GM23338 (cell line): ENCODE results near the gene LIMCH1. TPM values are rescaled to one million over a fixed set of nuclear protein-coding genes. Genes with fewer than 3 reads are reported as not detected.

Experiments used
- ATAC-seq: fragments of 200-7000 bp; cut with Tn5 transposase; 3 replicates; pipeline ENCODE4 v1.9.1; 2020
- DNase-seq: peaks from one replicate; pipeline ENCODE4 v3.0.0-alpha.2; 2015; ENCODE audit warnings: low spot score
- H2AFZ ChIP-seq: fragments of 200-600 bp; sonication (generic); 2 replicates; pipeline ENCODE4 v1.8.0; 2016; ENCODE audit warnings: antibody characterized with exemption, mild to moderate bottlenecking, moderate library complexity
- H3F3A ChIP-seq: fragments of 200-600 bp; sonication (generic); replicated peaks from 2 replicates; pipeline ENCODE4 v1.8.0; 2017; ENCODE audit warnings: antibody characterized with exemption, mixed run types, low read depth
- H3K27ac ChIP-seq: fragments of 200-600 bp; sonication (generic); 2 replicates; pipeline ENCODE4 v1.6.1; 2016; ENCODE audit warnings: low read depth
- H3K27me3 ChIP-seq: fragments of 200-600 bp; sonication (generic); 2 replicates; pipeline ENCODE4 v1.8.0; 2016; ENCODE audit warnings: mild to moderate bottlenecking, mixed run types, moderate library complexity; ENCODE audit not compliant: insufficient read depth
- H3K36me3 ChIP-seq: fragments of 200-600 bp; sonication (generic); 2 replicates; pipeline ENCODE4 v1.8.0; 2016; ENCODE audit warnings: mild to moderate bottlenecking; ENCODE audit not compliant: insufficient read depth
- H3K4me1 ChIP-seq: fragments of 200-600 bp; sonication (generic); 2 replicates; pipeline ENCODE4 v1.8.0; 2016; ENCODE audit warnings: mild to moderate bottlenecking, moderate library complexity; ENCODE audit not compliant: insufficient read depth
- H3K4me2 ChIP-seq: fragments of 200-600 bp; sonication (generic); 2 replicates; pipeline ENCODE4 v1.7.1; 2017; ENCODE audit warnings: mixed run types
- H3K4me3 ChIP-seq: fragments of 200-600 bp; sonication (generic); 2 replicates; pipeline ENCODE4 v1.6.1; 2016; ENCODE audit warnings: mixed run types
- H3K79me2 ChIP-seq: fragments of 200-600 bp; sonication (generic); replicated peaks from 2 replicates; pipeline ENCODE4 v1.8.0; 2017; ENCODE audit warnings: mild to moderate bottlenecking; ENCODE audit not compliant: insufficient read depth
- H3K9me2 ChIP-seq: fragments of 200-600 bp; sonication (generic); 2 replicates; pipeline ENCODE4 v1.8.0; 2017; ENCODE audit not compliant: insufficient read depth
- H4K20me1 ChIP-seq: fragments of 200-600 bp; sonication (generic); replicated peaks from 2 replicates; pipeline ENCODE4 v1.8.0; 2017; ENCODE audit warnings: mild to moderate bottlenecking; ENCODE audit not compliant: insufficient read depth
- H3K27ac Mint-ChIP-seq: 2 replicates; pipeline ENCODE4 v1.8.0; 2020; ENCODE audit warnings: inconsistent platforms, mild to moderate bottlenecking, moderate library complexity, mixed read lengths
- H3K27me3 Mint-ChIP-seq: 3 replicates; pipeline ENCODE4 v1.8.0; 2022; ENCODE audit warnings: low read depth, mild to moderate bottlenecking, moderate library complexity, mixed read lengths, inconsistent platforms; ENCODE audit not compliant: insufficient read depth, poor library complexity
- H3K36me3 Mint-ChIP-seq: 3 replicates; pipeline ENCODE4 v1.8.0; 2021; ENCODE audit warnings: low read depth, mild to moderate bottlenecking, inconsistent platforms, moderate library complexity, mixed read lengths
- H3K4me1 Mint-ChIP-seq: 3 replicates; pipeline ENCODE4 v1.8.0; 2020; ENCODE audit warnings: mild to moderate bottlenecking, inconsistent platforms, mixed read lengths
- H3K4me3 Mint-ChIP-seq: 3 replicates; pipeline ENCODE4 v1.8.0; 2021; ENCODE audit warnings: moderate library complexity, mild to moderate bottlenecking, inconsistent platforms, mixed read lengths
- H3K9me3 Mint-ChIP-seq: 3 replicates; pipeline ENCODE4 v1.8.0; 2020; ENCODE audit warnings: moderate library complexity, mild to moderate bottlenecking, inconsistent platforms, mixed read lengths
- CREB1 ChIP-seq: fragments of 250-450 bp; sonication (Bioruptor Pico); IDR thresholded peaks from 2 replicates; pipeline ENCODE4 v1.5.0; 2020; ENCODE audit warnings: low read depth, mild to moderate bottlenecking, moderate library complexity
- EZH2 ChIP-seq: fragments of 200-600 bp; sonication (generic); IDR thresholded peaks from one replicate; pipeline ENCODE4 v1.8.0; 2017; ENCODE audit warnings: antibody characterized with exemption, mild to moderate bottlenecking, low read depth; ENCODE audit not compliant: unreplicated experiment
- EZH2phosphoT487 ChIP-seq: fragments of 200-600 bp; sonication (generic); IDR thresholded peaks from one replicate; pipeline ENCODE4 v1.8.1; 2018; ENCODE audit warnings: antibody characterized with exemption; ENCODE audit not compliant: unreplicated experiment
- JUNB ChIP-seq: IDR thresholded peaks from one replicate; pipeline ENCODE4 v1.6.1; 2016; ENCODE audit warnings: antibody characterized with exemption; ENCODE audit not compliant: unreplicated experiment
- NANOG ChIP-seq: IDR thresholded peaks from 2 replicates; pipeline ENCODE4 v1.6.1; 2016; ENCODE audit warnings: antibody characterized with exemption, borderline replicate concordance
- STAT1 ChIP-seq: IDR thresholded peaks from one replicate; pipeline ENCODE4 v1.6.1; 2016; ENCODE audit warnings: antibody characterized with exemption; ENCODE audit not compliant: unreplicated experiment
- ZNF114 ChIP-seq: fragments of 250-450 bp; sonication (Bioruptor Pico); IDR thresholded peaks from 2 replicates; pipeline ENCODE4 v1.5.0; 2020; ENCODE audit warnings: mild to moderate bottlenecking, moderate library complexity
- ZNF331 ChIP-seq: fragments of 250-450 bp; sonication (Bioruptor Pico); IDR thresholded peaks from 2 replicates; pipeline ENCODE4 v1.5.0; 2020; ENCODE audit warnings: low read depth, mild to moderate bottlenecking, moderate library complexity
- ZNF462 ChIP-seq: fragments of 250-450 bp; sonication (Bioruptor Pico); IDR thresholded peaks from 2 replicates; pipeline ENCODE4 v1.5.0; 2020; ENCODE audit warnings: mild to moderate bottlenecking, moderate library complexity
- polyA plus RNA-seq: library from polyadenylated mRNA; unstranded; fragments of >200 nt; fragmentation: Nextera tagmentation; extraction: Ambion mirVana; gene quantifications from 2 replicates; pipeline ENCODE4 v1.2.1, GENCODE V29; 2016
- total RNA-seq: library from RNA; depleted of rRNA; stranded (reverse); fragments of >200 nt; shearing (Covaris generic); gene quantifications from 2 replicates; pipeline ENCODE4 v1.2.3, GENCODE V29; 2014
- TF ChIP-seq, protein P1 (sequence below): IDR thresholded peaks from one replicate; pipeline ENCODE4 v1.6.1; 2018; ENCODE audit warnings: antibody characterized with exemption; ENCODE audit not compliant: unreplicated experiment
- TF ChIP-seq, protein P2 (sequence below), 2 experiments: fragments of 200-600 bp in 1 of 2; sonication (generic) in 1 of 2; conservative IDR thresholded peaks; 2 replicates each; pipeline versions ENCODE4 v1.5.1 to v1.6.1; 2016 to 2017; ENCODE audit warnings: antibody characterized with exemption in 2 of 2, low read depth in 2 of 2, mild to moderate bottlenecking in 2 of 2, moderate library complexity in 1 of 2
- TF ChIP-seq, protein P3 (sequence below): IDR thresholded peaks from 2 replicates; pipeline ENCODE4 v1.6.1; 2016; ENCODE audit warnings: antibody characterized with exemption

Gene LIMCH1
- total and polyA plus RNA-seq, 2 experiments from 2014 or later, result 1.5 TPM

DNA sequence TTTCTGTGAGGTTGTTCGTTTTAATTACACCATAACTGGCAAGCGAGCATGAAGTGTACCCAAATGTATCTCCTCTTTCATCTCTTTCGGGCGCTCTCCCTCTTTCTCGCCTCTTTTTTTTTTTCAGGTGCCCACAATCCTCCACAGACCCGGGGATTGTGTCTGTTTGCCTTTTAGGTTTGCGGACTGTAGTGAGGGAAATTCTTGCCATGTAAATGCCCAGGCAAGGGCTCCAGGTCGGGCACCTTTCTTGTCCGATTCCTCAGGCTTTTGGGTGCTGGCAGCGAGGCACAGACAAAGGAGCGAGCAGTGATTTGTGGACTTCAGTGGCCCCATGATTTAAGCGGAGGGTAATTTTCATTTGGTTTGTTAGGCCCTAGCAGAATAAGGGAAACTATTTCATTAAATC is 211.7 kb downstream of the LIMCH1 start:
- H3K4me2 ChIP-seq, result peak overlapping the region; percentile 88; the same call in 1 of the 2 replicates
- H3K27ac Mint-ChIP-seq, result no peak overlapping the region
- H2AFZ ChIP-seq, result no peak overlapping the region
- H4K20me1 ChIP-seq, result peaks cover 31% of the 10 kb centered on the region
- H3K27ac ChIP-seq, result no peak overlapping the region
- DNase-seq (no peak), ATAC-seq (no peak)
- peak overlapping the region; percentile 22; the same call in 1 of the 3 replicates for H3K4me3 Mint-ChIP-seq
- no peaks in the 10 kb centered on the region for H3K36me3 ChIP-seq
- H3F3A ChIP-seq, result peaks cover 27% of the 10 kb centered on the region
- H3K27me3 Mint-ChIP-seq, result peaks cover 97% of the 10 kb centered on the region
- H3K27me3 ChIP-seq, result peaks cover 100% of the 10 kb centered on the region
- H3K9me2 ChIP-seq, result no peaks in the 10 kb centered on the region
- no peaks in the 10 kb centered on the region; the same call in 2 of the 3 replicates for H3K36me3 Mint-ChIP-seq
- TF ChIP-seq JUNB, result no peak
- no peak for TF ChIP-seq STAT1
- TF ChIP-seq NANOG, result no peak
- TF ChIP-seq ZNF462 (CRISPR knock-in tag), result no peak
- no peak for TF ChIP-seq ZNF331 (CRISPR knock-in tag)
- no peak for TF ChIP-seq CREB1 (CRISPR knock-in tag)
- TF ChIP-seq, protein P1, sequence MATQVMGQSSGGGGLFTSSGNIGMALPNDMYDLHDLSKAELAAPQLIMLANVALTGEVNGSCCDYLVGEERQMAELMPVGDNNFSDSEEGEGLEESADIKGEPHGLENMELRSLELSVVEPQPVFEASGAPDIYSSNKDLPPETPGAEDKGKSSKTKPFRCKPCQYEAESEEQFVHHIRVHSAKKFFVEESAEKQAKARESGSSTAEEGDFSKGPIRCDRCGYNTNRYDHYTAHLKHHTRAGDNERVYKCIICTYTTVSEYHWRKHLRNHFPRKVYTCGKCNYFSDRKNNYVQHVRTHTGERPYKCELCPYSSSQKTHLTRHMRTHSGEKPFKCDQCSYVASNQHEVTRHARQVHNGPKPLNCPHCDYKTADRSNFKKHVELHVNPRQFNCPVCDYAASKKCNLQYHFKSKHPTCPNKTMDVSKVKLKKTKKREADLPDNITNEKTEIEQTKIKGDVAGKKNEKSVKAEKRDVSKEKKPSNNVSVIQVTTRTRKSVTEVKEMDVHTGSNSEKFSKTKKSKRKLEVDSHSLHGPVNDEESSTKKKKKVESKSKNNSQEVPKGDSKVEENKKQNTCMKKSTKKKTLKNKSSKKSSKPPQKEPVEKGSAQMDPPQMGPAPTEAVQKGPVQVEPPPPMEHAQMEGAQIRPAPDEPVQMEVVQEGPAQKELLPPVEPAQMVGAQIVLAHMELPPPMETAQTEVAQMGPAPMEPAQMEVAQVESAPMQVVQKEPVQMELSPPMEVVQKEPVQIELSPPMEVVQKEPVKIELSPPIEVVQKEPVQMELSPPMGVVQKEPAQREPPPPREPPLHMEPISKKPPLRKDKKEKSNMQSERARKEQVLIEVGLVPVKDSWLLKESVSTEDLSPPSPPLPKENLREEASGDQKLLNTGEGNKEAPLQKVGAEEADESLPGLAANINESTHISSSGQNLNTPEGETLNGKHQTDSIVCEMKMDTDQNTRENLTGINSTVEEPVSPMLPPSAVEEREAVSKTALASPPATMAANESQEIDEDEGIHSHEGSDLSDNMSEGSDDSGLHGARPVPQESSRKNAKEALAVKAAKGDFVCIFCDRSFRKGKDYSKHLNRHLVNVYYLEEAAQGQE, result no peak
- no peak for TF ChIP-seq ZNF114 (CRISPR knock-in tag)
- TF ChIP-seq EZH2, result peak; percentile 82
- TF ChIP-seq EZH2phosphoT487, result peak; percentile 91
- TF ChIP-seq, protein P2, sequence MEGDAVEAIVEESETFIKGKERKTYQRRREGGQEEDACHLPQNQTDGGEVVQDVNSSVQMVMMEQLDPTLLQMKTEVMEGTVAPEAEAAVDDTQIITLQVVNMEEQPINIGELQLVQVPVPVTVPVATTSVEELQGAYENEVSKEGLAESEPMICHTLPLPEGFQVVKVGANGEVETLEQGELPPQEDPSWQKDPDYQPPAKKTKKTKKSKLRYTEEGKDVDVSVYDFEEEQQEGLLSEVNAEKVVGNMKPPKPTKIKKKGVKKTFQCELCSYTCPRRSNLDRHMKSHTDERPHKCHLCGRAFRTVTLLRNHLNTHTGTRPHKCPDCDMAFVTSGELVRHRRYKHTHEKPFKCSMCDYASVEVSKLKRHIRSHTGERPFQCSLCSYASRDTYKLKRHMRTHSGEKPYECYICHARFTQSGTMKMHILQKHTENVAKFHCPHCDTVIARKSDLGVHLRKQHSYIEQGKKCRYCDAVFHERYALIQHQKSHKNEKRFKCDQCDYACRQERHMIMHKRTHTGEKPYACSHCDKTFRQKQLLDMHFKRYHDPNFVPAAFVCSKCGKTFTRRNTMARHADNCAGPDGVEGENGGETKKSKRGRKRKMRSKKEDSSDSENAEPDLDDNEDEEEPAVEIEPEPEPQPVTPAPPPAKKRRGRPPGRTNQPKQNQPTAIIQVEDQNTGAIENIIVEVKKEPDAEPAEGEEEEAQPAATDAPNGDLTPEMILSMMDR (conservative IDR thresholded peaks at IDR 0.05; ENCODE audit: low read depth in 2 of 2), result no peak
- TF ChIP-seq, protein P3, sequence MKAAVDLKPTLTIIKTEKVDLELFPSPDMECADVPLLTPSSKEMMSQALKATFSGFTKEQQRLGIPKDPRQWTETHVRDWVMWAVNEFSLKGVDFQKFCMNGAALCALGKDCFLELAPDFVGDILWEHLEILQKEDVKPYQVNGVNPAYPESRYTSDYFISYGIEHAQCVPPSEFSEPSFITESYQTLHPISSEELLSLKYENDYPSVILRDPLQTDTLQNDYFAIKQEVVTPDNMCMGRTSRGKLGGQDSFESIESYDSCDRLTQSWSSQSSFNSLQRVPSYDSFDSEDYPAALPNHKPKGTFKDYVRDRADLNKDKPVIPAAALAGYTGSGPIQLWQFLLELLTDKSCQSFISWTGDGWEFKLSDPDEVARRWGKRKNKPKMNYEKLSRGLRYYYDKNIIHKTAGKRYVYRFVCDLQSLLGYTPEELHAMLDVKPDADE, result no peak
- no peak overlapping the region for H3K4me3 ChIP-seq
- peaks cover 72% of the 10 kb centered on the region for H3K4me1 ChIP-seq
- peaks cover 11% of the 10 kb centered on the region; the same call in 2 of the 3 replicates for H3K9me3 Mint-ChIP-seq
- H3K79me2 ChIP-seq, result no peaks in the 10 kb centered on the region
- peaks cover 52% of the 10 kb centered on the region for H3K4me1 Mint-ChIP-seq
